ENCODE data around the gene OXER1.

DNA sequence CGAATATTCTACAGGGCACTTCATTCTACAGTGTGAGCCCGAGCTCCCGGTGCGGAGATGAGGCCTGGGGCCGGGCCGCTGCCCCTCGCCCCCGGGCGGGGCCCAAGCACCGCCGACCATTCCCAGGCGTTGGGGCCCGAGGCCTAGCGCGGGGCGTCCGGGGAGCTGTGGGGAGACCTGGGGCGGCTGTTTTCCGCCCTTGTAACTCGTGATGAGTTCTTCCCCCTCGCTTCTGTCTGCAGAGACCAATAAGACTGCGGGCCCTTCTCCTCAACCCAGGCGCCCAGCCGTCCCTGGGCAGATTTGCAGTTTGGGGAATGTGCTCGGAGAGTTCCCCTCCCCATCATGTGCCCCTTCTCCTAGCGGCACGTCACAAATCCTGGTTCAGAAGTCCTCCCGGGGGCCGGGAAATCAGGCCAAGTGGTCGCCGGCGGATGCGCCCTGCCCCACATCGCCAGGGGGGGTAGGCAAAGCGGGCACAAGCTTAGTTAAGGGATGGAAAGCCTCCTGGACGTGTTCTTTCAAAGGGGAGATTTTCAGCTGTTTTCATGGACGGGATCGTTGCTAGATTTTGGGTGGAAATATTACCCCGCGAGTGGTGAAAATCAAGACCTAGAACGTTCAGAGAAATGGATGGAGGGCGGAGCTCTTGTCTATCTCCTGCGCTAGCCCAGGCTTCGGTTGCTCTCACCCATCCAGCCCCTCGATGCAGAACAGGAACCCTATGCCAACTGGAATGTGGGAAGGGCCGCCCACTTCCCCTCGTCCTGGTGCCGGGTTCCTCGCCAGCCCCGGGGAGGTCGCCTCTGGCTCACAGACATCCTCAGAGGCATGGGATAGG, 47.3 kb upstream of the OXER1 start:
- TF ChIP-seq ZNF133 (CRISPR knock-in tag; IDR thresholded peaks at IDR 0.05) = no peak
- TF ChIP-seq ZNF79 (CRISPR knock-in tag; IDR thresholded peaks at IDR 0.05; ENCODE audit: low read depth) = no peak
- TF ChIP-seq CBX3 (IDR thresholded peaks at IDR 0.05; ENCODE audit: borderline replicate concordance in 1 of 2, low read length in 2 of 2) = no peak
- TF ChIP-seq, protein P1, sequence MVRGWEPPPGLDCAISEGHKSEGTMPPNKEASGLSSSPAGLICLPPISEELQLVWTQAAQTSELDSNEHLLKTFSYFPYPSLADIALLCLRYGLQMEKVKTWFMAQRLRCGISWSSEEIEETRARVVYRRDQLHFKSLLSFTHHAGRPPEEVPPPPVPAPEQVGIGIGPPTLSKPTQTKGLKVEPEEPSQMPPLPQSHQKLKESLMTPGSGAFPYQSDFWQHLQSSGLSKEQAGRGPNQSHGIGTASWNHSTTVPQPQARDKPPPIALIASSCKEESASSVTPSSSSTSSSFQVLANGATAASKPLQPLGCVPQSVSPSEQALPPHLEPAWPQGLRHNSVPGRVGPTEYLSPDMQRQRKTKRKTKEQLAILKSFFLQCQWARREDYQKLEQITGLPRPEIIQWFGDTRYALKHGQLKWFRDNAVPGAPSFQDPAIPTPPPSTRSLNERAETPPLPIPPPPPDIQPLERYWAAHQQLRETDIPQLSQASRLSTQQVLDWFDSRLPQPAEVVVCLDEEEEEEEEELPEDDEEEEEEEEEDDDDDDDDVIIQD (CRISPR knock-in tag; IDR thresholded peaks at IDR 0.05) = no peak
- no peak for TF ChIP-seq ZSCAN29 (IDR thresholded peaks at IDR 0.05)
- TF ChIP-seq, protein P2, sequence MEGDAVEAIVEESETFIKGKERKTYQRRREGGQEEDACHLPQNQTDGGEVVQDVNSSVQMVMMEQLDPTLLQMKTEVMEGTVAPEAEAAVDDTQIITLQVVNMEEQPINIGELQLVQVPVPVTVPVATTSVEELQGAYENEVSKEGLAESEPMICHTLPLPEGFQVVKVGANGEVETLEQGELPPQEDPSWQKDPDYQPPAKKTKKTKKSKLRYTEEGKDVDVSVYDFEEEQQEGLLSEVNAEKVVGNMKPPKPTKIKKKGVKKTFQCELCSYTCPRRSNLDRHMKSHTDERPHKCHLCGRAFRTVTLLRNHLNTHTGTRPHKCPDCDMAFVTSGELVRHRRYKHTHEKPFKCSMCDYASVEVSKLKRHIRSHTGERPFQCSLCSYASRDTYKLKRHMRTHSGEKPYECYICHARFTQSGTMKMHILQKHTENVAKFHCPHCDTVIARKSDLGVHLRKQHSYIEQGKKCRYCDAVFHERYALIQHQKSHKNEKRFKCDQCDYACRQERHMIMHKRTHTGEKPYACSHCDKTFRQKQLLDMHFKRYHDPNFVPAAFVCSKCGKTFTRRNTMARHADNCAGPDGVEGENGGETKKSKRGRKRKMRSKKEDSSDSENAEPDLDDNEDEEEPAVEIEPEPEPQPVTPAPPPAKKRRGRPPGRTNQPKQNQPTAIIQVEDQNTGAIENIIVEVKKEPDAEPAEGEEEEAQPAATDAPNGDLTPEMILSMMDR (IDR thresholded peaks at IDR 0.05 in 2 of 3, conservative IDR thresholded peaks at IDR 0.05 in 1 of 3; ENCODE audit: insufficient read depth in 2 of 3, low read depth in 1 of 3, low read length in 3 of 3) = no peak
- TF ChIP-seq BHLHE40 (IDR thresholded peaks at IDR 0.05; ENCODE audit: low read length) = no peak
- TF ChIP-seq ZEB2 (IDR thresholded peaks at IDR 0.05) = no peak
